HUES64 (cell line): ENCODE results near the gene HLA-DRA.
"Not testable (repeated sequence)": the region's sequence is repeated elsewhere in the genome, so short reads cannot be mapped to it uniquely, and the experiment has no call there.

Experiments used
- H3K27ac ChIP-seq: 2 replicates; pipeline ENCODE4 v1.7.0; 2013; ENCODE audit warnings: low read depth, low read length, inconsistent platforms
- H3K27me3 ChIP-seq: 2 replicates; pipeline ENCODE4 v1.6.1; 2013; ENCODE audit warnings: mild to moderate bottlenecking, low read length; ENCODE audit not compliant: insufficient read depth
- H3K36me3 ChIP-seq: 2 replicates; pipeline ENCODE4 v1.6.1; 2013; ENCODE audit warnings: mild to moderate bottlenecking, low read length; ENCODE audit not compliant: insufficient read depth
- H3K4me1 ChIP-seq: 2 replicates; pipeline ENCODE4 v1.6.1; 2013; ENCODE audit warnings: mild to moderate bottlenecking, low read length, moderate library complexity; ENCODE audit not compliant: insufficient read depth
- H3K4me3 ChIP-seq: 2 replicates; pipeline ENCODE4 v1.5.1; 2013; ENCODE audit warnings: mild to moderate bottlenecking, low read length, moderate library complexity
- H3K9ac ChIP-seq: 2 replicates; pipeline ENCODE4 v1.6.1; 2013; ENCODE audit warnings: mild to moderate bottlenecking, low read depth, low read length
- H3K9me3 ChIP-seq: 2 replicates; pipeline ENCODE4 v1.6.1; 2013; ENCODE audit warnings: low read depth, low read length; ENCODE audit not compliant: insufficient read depth
- WGBS: fragments of 150-250, 120-280 bp; methylation state at CpG from one replicate; pipeline ENCODE4 v1.1.7; 2013; ENCODE audit warnings: missing lambda C conversion rate; 5-methylcytosine and 5-hydroxymethylcytosine counted together

HLA-DRA gene

DNA sequence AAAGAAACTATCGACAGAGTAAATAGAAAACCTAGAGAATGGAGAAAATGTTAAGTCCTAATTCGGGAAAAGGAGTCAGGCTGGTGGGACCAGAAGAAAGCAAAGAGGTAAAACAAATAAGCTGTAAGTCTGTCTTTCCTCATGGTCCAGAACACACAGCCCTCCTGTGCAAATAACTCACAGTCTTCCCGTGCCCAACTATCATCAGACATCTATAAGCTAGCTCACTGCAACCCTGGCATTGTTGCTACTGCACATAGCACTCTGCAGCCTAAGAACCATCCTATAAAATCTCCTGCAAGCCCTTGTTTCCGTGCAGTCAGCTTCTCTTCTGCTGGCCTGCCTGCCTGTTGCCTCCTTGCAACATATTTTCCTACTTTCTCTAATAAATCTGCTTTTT lies 17.4 kb downstream of the HLA-DRA start:
- Histone ChIP-seq H3K27ac (no peak overlapping the region), H3K36me3 (no peaks in the 10 kb centered on the region), H3K27me3 (no peaks in the 10 kb centered on the region), H3K9me3 (peaks cover 42% of the 10 kb centered on the region), H3K4me3 (no peak overlapping the region), H3K9ac (no peak overlapping the region), H3K4me1 (no peaks in the 10 kb centered on the region)
- WGBS, result 68% methylated on average over 4 of the region's 4 CpGs

DNA sequence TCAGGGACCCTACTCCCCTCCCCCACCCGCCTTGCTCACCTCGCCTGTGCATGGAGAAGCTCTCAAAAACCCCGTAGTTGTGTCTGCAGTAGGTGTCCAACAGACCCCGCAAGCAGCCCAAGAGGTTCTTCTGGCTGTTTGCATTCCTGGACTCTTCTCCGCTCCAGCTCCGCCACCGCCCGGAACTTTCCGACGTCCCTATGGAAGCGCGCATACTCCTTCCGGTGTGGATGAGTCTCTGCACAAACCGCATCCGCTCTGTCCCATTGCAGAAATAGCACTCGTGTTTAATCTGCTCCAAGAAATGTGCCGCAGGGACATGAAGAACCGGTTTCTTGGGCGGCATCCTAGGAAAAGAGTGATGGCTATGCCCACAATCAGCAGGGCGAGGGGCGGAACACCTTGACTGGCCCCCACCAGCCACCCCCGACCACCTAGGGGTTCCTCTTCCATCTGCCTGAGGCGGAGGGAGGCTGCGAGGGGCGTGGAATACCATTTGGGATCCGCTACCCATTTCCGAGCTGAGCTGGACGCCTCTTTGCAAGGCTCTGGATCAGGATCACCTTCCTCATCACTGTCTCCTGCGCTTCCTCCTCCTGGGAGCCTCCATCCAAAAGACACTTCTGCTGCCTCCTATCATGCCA lies 20.2 kb downstream of the HLA-DRA start:
- Histone ChIP-seq H3K4me3 (no peak overlapping the region), H3K36me3 (no peaks in the 10 kb centered on the region), H3K9ac (no peak overlapping the region), H3K27ac (no peak overlapping the region), H3K27me3 (no peaks in the 10 kb centered on the region), H3K4me1 (no peaks in the 10 kb centered on the region), H3K9me3 (peaks cover 49% of the 10 kb centered on the region)
- 86% methylated on average over 29 of the region's 29 CpGs for WGBS

DNA sequence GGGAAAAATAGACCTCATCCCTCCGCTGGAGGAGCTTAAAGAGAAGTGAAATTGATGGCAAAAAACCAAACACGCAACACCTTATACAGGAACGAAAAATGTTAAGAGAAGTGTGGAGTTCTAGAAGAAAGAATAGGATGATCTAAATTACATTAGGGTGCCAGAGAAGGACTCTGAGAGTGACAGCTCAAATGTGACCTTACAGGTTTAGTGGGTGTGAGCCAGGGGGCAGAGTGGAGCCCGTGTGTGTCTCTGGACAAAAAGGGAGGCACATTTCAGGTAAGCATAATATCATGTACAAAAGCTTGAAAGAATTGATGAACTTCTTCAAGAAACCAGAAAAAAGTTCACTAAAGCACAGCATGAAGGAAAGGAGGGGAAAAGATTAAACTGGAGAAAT lies 20.8 kb downstream of the HLA-DRA start:
- Histone ChIP-seq H3K4me3 (no peak overlapping the region), H3K9ac (no peak overlapping the region), H3K27ac (no peak overlapping the region), H3K27me3 (no peaks in the 10 kb centered on the region), H3K9me3 (peaks cover 51% of the 10 kb centered on the region), H3K4me1 (no peaks in the 10 kb centered on the region), H3K36me3 (no peaks in the 10 kb centered on the region)
- WGBS, result 80% methylated on average over 4 of the region's 4 CpGs

- 81% methylated on average over 3 of the region's 5 CpGs for WGBS
- H3K9me3 ChIP-seq, result peaks cover 49% of the 10 kb centered on the region
- H3K36me3 ChIP-seq, result no peaks in the 10 kb centered on the region
- H3K9ac ChIP-seq, result no peak overlapping the region
- no peak overlapping the region for H3K27ac ChIP-seq
- H3K27me3 ChIP-seq, result no peaks in the 10 kb centered on the region
- H3K4me1 ChIP-seq, result no peaks in the 10 kb centered on the region
- H3K4me3 ChIP-seq, result no peak overlapping the region
Observed at GRCh38 chr6:32461493-32461892, 21.8 kb downstream of the HLA-DRA start.

DNA sequence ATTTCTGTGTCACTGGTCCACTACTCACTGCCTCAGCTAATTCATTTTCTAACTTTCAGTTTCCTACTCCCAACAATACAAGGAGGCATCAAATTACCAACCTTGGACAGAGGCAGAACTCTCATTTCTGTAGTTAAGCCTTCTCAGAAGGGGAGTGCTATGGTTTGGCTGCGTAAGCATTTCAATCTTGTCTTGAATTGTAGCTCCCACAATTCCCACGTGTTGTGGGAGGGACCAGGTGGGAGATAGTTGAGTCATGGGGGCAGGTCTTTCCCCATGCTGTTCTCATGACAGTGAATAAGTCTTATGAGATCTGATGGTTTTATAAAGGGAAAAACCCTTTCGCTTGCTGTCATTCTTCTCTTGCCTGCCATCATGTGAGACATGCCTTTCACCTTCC lies 22.9 kb downstream of the HLA-DRA start:
- no peaks in the 10 kb centered on the region for H3K4me1 ChIP-seq
- no peak overlapping the region for H3K4me3 ChIP-seq
- peaks cover 53% of the 10 kb centered on the region for H3K9me3 ChIP-seq
- no peak overlapping the region for H3K9ac ChIP-seq
- no peaks in the 10 kb centered on the region for H3K36me3 ChIP-seq
- WGBS, result 67% methylated on average over 3 of the region's 3 CpGs
- H3K27me3 ChIP-seq, result no peaks in the 10 kb centered on the region
- H3K27ac ChIP-seq, result no peak overlapping the region

DNA sequence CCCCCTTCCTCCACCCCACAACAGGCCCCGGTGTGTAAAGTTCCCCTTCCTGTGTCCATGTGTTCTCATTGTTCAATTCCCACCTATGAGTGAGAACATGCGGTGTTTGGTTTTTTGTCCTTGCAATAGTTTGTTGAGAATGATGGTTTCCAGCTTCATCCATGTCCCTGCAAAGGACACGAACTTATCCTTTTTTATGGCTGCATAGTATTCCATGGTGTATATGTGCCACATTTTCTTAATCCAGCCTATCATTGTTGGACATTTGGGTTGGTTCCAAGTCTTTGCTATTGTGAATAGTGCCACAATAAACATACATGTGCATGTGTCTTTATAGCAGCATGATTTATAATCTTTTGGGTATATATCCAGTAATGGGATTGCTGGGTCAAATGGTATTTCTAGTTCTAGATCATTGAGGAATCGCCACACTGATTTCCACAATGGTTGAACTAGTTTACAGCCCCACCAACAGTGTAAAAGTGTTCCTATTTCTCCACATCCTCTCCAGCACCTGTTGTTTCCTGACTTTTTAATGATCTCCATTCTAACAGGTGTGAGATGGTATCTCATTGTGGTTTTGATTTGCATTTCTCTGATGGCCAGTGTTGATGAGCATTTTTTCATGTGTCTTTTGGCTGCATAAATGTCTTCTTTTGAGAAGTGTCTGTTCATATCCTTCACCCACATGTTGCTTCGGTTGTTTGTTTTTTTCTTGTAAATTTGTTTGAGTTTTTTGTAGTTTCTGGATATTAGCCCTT lies 28.2 kb downstream of the HLA-DRA start:
- H3K27ac ChIP-seq, H3K4me1 ChIP-seq, H3K9ac ChIP-seq, H3K4me3 ChIP-seq, H3K27me3 ChIP-seq, H3K36me3 ChIP-seq: not testable (repeated sequence)
- WGBS, result 68% methylated on average over 2 of the region's 5 CpGs
- peaks cover 40% of the 10 kb centered on the region for H3K9me3 ChIP-seq

DNA sequence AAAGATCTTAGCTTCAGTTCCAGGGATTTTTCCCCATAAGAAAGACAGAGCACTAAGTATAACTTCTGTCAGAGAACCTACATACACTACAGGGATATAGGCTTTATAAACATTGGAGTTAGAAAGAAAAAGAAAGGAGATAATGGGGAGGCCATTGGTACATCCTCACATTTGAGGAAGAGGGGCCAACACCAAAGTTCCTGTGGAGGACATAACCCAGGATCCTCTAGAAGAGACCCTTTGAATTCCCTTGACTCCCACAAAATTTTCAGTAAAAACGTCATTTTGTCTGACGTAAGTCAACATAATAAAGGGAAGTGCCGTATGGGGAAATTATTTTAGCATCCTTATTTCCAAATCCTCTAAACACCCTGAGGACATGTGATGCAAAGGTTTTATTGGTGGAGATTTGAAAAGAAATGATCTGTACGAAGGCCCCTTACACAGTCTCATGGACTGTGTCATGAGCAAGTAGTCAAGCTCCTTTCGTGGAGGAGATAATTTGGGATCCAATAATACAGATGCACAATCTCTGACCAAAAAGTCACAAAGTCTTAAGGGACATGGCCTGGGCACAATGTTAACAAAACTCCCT lies 33.2 kb downstream of the HLA-DRA start:
- H3K36me3 ChIP-seq, result no peaks in the 10 kb centered on the region
- H3K9ac ChIP-seq, result no peak overlapping the region
- no peak overlapping the region for H3K4me3 ChIP-seq
- no peak overlapping the region for H3K27ac ChIP-seq
- no peaks in the 10 kb centered on the region for H3K27me3 ChIP-seq
- H3K4me1 ChIP-seq, result no peaks in the 10 kb centered on the region
- H3K9me3 ChIP-seq, result peaks cover 28% of the 10 kb centered on the region
- 73% methylated on average over 3 of the region's 5 CpGs for WGBS

DNA sequence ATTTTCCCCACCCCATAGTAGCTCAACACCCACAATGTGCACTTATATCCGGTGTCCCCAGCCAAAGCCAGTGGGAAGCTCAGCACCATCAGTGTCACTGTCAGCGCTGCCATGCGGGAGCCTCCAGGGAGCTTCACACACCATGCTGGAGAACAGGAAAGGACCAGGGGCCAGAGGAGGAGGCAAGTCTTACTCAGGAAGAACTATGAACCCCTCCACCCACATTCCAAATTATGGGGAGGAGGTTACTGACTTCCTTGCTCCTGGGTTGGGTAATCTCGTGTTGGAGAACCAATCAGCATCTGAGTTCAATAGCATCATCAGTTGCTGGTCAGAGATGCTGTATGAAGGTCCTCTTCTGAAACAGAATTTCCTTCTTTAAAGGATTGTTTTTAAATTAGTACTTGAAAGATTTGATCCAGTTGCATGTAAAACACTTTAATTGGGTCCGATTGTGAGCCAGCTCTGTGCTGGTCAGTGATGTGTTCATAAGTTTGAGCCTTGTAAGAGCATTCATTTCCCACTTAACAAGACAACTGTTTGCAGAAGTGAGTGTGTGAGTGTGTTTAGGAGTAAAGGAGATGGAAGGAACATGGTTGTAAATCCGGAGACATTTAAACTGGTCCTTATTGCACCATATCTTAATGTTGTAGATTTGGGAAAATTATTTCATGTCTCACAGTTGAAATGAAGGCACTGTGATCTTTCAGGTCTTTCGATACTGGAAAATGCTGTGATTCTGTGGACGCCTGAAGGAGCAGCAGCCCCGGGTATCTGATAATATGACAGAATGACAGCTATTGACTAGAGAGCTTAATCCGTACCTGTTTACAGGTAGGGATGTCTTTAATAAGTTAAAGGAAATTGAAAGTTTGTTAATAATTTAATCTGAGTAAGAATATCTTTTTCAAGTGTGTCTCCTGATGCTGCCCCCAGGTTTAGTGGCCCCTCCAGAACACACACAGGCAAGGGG lies 34.0 kb downstream of the HLA-DRA start:
- not testable (repeated sequence) for H3K36me3 ChIP-seq, H3K9ac ChIP-seq, H3K4me1 ChIP-seq, H3K27me3 ChIP-seq, H3K27ac ChIP-seq, H3K4me3 ChIP-seq
- H3K9me3 ChIP-seq, result peaks cover 35% of the 10 kb centered on the region
- WGBS, result 71% methylated on average over 10 of the region's 10 CpGs

DNA sequence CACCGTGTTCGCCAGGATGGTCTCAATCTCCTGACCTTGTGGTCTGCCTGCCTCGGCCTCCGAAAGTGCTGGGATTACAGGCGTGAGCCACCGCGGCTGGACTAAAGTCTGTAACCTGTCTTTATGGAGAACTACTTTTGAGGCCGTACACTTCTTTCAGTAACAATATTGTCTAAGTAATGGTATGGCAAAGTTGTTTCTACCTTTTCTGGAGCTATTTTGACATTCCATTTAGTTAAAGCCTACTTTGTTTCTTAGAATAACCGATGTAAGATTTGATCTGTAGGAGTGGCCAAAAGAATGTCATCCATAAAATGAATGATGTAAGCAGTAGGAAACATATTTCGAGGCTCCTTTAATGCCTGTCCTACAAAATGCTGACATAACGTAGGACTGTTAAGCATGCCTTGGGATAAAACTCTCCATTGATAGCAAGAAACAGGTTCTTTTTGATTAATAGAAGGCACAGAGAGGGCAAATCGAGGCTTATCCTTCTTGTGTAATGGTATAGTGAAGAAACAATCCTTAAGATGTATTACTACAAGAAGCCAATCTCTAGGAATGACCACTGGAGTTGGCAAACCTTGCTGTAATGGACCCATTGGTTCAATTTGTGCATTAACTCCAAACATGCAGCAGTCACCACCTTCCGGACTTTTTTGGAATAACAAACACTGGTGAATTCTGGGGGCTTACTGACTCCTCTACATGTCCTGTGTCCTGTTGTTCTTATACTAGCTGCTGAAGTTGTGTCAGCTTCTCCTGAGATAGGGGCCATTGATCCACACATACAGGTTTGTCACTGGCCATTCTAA lies 35.9 kb downstream of the HLA-DRA start:
- H3K27me3 ChIP-seq, result no peaks in the 10 kb centered on the region
- H3K36me3 ChIP-seq, result no peaks in the 10 kb centered on the region
- H3K4me3 ChIP-seq, result no peak overlapping the region
- no peaks in the 10 kb centered on the region for H3K4me1 ChIP-seq
- 88% methylated on average over 13 of the region's 13 CpGs for WGBS
- H3K27ac ChIP-seq, result no peak overlapping the region
- peaks cover 33% of the 10 kb centered on the region for H3K9me3 ChIP-seq
- no peak overlapping the region for H3K9ac ChIP-seq

DNA sequence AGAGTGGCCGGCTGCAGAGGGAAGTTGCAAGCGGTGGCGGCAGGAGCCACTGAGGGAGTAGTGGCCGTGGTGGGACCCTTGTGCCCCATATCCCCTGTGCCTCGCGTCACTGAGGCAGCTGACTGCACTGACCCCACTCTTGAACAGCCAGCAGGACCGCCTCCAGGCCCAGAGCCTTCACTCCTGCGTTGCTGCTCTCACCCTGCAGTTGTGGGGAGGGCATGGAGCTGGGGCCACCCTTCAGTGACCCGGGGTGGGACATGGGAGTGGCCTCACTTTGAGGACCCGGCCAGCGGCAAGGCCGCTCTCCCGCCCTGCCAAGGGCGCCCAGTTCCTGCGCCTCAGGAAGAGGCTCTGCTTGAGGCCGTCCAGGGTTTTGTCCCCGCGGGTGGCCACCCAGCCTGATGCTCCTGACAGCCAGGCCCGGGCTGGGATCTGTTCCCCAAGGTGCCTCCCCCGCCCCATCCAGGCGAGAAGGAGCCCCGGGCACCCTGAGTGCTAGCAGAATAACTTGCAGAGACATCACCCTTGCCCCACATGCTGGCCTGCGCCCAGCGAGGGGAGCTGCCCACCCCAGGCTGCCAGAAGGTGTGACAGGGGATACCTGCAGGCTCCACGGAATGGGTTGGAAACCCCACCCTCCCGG lies 44.4 kb downstream of the HLA-DRA start:
- H3K27me3 ChIP-seq, result no peaks in the 10 kb centered on the region
- H3K9me3 ChIP-seq, result peaks cover 9% of the 10 kb centered on the region; the same call in 1 of the 2 replicates
- H3K27ac ChIP-seq, result no peak overlapping the region
- WGBS, result 80% methylated on average over 26 of the region's 26 CpGs
- no peaks in the 10 kb centered on the region for H3K4me1 ChIP-seq
- no peaks in the 10 kb centered on the region for H3K36me3 ChIP-seq
- H3K9ac ChIP-seq, result no peak overlapping the region
- H3K4me3 ChIP-seq, result no peak overlapping the region
